ENCODE results near the gene TMEM200C.
A peak's percentile ranks its signal among the peaks of the same experiment; 100 is the strongest.

Gene TMEM200C

DNA sequence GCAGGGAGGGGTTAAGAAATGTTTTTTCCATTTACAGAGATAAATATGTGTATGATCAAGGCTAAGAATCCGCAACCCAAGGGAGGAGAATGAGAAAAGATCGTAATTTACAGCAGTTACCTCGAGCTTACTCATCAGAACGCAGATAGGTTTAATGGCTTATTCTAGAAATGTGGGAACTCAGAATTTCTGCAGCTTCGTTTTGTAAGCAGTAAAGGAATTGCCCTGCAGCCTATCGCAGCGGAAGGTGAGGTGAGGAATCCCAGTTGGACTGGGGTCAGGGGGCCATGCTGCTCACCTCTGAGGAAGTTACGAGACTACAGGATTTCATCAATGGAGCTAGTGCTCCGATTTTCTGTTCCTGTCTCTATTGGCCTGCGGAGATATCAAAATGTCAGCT, 8.1 kb upstream of the TMEM200C start:
- TF ChIP-seq, protein P1, sequence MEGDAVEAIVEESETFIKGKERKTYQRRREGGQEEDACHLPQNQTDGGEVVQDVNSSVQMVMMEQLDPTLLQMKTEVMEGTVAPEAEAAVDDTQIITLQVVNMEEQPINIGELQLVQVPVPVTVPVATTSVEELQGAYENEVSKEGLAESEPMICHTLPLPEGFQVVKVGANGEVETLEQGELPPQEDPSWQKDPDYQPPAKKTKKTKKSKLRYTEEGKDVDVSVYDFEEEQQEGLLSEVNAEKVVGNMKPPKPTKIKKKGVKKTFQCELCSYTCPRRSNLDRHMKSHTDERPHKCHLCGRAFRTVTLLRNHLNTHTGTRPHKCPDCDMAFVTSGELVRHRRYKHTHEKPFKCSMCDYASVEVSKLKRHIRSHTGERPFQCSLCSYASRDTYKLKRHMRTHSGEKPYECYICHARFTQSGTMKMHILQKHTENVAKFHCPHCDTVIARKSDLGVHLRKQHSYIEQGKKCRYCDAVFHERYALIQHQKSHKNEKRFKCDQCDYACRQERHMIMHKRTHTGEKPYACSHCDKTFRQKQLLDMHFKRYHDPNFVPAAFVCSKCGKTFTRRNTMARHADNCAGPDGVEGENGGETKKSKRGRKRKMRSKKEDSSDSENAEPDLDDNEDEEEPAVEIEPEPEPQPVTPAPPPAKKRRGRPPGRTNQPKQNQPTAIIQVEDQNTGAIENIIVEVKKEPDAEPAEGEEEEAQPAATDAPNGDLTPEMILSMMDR (IDR thresholded peaks at IDR 0.05; ENCODE audit: borderline replicate concordance, insufficient read depth, low read depth, low read length): no peak
- no peak overlapping the region for H3K4me3 ChIP-seq (ENCODE audit: low read depth, low read length)

DNA sequence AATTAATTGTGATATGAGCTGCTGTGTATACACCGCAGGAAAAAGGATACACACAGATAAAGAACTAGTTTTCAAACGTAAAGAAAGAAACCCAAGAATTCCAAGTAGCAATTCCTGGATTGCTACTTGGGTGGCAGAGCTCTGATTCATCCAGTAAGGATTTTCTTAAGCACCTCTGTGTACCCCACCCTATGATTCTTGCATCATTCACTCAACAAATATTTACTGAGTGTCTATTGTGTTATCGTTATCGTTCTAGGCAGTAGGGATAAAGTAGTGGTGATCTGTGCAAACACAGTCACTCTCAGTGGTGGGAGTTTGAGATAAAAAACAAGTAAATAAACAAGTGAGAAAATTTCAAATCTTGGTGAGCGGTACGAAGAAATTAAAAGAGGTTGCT, 4.9 kb upstream of the TMEM200C start:
- no peak overlapping the region for H3K4me3 ChIP-seq (ENCODE audit: low read depth, low read length)

DNA sequence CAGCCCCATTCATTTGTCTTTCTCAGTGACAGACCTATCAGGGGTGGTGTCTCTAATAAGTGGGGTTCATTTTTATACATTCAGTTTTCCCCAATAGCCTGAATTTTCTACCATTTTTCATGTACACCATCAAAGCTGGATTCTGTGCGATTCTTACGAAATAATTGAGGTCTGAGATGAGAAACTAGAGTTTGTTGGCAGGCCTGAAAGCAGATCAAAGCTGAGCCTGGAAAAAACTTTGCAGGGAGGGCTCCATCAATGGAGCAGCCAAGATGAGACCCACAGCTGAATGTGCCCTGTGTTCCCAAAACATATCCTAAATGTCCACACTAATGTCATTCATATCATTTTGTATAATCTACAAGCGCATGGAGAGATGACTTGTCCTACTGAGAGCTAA, 4.5 kb upstream of the TMEM200C start:
- TF ChIP-seq, protein P1 (IDR thresholded peaks at IDR 0.05; ENCODE audit: borderline replicate concordance, insufficient read depth, low read depth, low read length): no peak
- no peak overlapping the region for H3K4me3 ChIP-seq (ENCODE audit: low read depth, low read length)

More for the DNA sequence above, 4.9 kb upstream of the TMEM200C start:
- TF ChIP-seq, protein P1 (IDR thresholded peaks at IDR 0.05; ENCODE audit: borderline replicate concordance, insufficient read depth, low read depth, low read length): no peak

DNA sequence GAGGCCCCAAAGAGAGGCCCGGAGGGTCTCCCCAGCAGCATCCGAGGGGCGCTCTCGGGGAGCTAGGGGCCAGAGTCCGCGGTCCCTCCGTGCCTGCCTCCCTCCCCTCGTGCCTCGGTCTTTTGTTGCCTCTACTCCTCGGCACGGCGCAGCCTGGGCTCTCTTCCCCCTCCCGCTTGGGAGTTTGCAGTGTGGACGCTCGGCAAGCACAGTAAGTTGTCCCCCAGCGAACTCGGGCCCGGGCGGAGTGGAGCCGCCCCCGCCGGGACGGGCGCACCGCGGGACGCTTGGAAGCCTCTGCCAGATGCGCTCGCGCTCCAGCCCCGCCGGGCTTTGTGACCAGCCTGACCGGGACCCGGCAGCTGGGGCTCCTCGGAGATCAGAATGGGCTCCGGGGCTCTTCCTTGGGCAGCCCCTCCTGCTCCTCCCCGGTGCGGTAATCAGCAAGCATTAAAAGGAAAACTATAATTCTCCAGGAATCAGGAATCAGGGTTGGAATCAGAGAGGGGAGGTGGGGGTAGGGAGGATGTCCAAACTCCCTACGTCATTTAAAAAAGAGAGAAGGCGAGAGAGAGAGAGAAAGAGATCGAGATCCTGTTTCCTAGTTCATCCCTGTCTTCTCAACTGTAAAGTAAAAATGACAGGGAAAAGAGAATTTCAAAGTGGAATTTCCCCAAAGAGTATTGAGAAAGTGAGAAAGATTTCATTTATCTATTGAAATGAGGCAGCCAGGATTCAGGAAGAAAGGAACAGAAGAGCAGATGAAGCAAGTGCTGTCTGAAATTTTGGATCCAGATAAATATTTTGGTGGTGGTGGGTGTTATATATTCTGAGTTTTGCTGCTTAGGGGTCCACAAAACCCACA, 786 bp upstream of the TMEM200C start:
- H3K4me3 ChIP-seq (ENCODE audit: low read depth, low read length): peak overlapping the region; percentile 35
- TF ChIP-seq, protein P1 (IDR thresholded peaks at IDR 0.05; ENCODE audit: borderline replicate concordance, insufficient read depth, low read depth, low read length): no peak

DNA sequence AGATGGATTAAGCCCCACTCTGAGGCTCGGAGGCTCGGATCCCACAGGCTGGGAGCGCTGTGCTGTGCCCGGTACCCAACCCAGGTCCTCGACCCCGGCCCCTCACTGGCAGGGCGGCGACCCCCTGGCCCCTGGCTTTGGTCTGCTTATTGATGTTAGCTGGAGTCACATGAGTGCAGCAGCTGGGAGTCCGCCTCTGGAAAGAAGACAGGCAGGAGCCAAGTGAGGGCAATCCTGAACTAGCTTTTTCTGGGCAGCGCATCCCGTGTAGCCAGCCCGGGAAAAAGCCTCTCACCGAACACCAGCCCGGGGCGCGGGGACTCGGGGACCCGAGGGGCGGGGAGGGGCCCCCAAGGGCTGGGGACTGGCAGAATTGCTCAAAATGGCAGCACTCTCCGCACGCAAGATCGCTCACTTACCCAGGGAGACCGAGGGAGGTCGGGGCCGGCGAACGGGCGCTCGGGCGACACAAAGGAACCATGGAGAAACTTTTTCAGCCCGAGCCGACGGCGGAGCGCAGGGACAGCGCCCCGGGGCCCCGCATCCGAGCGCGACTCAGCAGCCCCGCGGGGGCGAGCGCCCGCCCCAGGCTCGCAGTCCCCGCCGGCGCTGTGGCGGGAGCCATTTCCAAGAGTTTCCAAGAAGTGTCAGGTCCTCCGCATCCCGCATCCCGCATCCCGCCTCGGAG, 567 bp downstream of the TMEM200C start:
- peak overlapping the region; percentile 41 for H3K4me3 ChIP-seq (ENCODE audit: low read depth, low read length)
- TF ChIP-seq, protein P1 (IDR thresholded peaks at IDR 0.05; ENCODE audit: borderline replicate concordance, insufficient read depth, low read depth, low read length): no peak

DNA sequence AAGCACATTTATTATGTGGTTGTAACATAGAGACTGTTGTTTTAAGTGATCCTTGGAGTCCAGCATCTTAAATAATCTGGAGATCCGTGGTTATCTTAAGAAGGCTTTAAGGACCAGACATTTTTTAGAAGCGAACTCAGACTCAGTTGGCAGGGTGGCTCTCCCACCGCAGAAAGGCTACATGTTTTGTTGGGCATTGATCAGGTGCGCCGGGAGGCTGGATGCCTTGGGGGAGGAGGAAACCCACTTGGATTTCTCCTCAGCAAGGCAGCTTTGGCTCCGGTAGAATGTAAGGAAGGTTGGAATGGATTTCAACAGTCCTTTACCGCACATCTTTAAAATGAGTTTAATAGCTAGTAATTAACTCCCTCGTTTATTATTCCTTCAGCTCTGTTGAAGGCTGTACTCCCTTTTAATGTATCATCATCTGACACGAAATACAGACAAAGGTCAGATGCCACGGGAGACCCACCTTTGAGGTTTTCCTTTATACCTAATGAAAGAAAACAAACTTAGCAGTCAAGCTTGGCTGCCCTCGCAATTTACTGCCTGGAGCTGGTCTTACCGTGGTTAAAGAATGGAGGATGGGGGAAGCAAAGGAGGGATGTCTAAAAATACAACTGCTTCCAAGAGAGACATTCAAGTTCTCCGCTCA, 1.2 kb downstream of the TMEM200C start:
- H3K4me3 ChIP-seq (ENCODE audit: low read depth, low read length): no peak overlapping the region
- TF ChIP-seq, protein P1 (IDR thresholded peaks at IDR 0.05; ENCODE audit: borderline replicate concordance, insufficient read depth, low read depth, low read length): no peak
